Measurements from ENCODE around the gene PRPF6.

The PRPF6 gene

DNA sequence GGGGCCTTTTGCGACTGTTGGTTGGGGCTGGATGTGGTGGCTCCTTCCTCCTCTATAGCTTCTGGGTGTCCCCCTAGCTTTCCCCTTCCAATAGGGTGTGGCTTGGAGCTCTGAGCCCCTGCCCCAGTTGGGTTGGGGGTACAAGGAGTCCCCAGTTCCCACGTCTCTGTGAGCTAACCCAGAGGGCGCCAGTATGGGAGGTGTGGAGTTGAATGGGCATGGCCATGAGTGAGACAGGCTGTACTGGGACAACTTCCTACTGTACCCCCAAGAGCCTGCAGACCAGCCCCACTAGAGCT is 56.2 kb downstream of the PRPF6 start:
- DNase-seq = no peak

DNA sequence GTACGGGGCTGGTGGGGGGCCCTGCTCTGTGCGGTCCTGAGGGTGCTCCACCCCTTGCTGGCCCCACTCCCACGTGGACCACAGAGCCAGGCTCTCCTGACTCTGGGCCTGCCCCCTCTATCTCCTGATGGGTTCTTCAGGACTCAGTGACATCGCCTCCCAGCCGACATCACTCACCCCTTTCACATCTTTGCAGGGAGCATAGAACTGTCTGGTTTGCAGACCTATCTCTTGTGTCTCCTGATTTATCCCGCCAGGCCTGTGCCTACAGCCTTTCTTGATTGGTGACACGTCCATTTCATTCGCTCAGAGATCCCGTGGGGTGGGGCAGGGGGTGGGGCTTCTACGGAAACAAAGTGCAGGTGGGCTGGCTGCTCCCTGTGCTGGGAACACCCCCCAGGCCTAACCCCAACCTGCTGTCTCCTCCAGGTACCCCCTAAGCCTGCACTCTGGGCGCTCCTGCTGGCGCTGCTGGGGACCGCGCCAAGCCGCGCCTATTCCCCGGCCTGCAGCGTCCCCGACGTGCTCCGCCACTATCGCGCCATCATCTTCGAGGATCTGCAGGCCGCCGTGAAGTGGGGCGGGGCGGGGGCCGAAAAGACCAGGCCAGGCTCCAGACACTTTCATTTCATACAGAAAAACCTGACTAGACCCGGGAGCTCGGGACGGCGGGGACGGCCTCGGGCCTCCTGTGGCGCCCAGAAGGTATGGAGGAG is 56.7 kb downstream of the PRPF6 start:
- DNase-seq = peak in 1 of 2 donors; percentile 26

DNA sequence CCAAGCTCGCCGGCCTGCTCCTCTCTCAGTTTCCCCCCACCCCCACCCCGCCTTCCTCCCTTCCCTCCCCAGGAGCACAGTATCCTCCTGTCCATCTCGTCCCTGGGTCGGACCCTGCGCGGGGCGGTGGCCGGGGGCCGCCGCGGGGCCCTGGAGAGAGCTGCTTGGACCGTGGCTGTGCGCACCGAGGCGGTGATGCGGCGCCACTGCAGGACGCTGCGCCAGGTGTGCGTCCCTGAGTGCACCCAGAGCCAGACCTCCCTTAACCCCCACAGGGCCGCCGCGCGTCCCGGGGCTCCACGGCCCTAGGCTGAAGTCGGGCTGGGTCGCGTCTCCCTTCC is 57.3 kb downstream of the PRPF6 start:
- peak in 1 of 2 donors; percentile 32 for DNase-seq

- DNase-seq = peak; percentile 68 to 78
Measured at GRCh38 chr20:64038565-64039292, 57.8 kb downstream of the PRPF6 start.

GRCh38 chr20:64039293-64040160 is 58.6 kb downstream of the PRPF6 start:
- DNase-seq = no peak

GRCh38 chr20:64040231-64041039 is 59.5 kb downstream of the PRPF6 start:
- DNase-seq = no peak

- DNase-seq = no peak
Measured at GRCh38 chr20:64041040-64041780, 60.3 kb downstream of the PRPF6 start.

- no peak for DNase-seq
Measured at GRCh38 chr20:64041781-64042053, 60.8 kb downstream of the PRPF6 start.

- no peak for DNase-seq
Measured at GRCh38 chr20:64042054-64042781, 61.3 kb downstream of the PRPF6 start.

GRCh38 chr20:64043768-64044167 is 62.8 kb downstream of the PRPF6 start:
- no peak for DNase-seq

DNA sequence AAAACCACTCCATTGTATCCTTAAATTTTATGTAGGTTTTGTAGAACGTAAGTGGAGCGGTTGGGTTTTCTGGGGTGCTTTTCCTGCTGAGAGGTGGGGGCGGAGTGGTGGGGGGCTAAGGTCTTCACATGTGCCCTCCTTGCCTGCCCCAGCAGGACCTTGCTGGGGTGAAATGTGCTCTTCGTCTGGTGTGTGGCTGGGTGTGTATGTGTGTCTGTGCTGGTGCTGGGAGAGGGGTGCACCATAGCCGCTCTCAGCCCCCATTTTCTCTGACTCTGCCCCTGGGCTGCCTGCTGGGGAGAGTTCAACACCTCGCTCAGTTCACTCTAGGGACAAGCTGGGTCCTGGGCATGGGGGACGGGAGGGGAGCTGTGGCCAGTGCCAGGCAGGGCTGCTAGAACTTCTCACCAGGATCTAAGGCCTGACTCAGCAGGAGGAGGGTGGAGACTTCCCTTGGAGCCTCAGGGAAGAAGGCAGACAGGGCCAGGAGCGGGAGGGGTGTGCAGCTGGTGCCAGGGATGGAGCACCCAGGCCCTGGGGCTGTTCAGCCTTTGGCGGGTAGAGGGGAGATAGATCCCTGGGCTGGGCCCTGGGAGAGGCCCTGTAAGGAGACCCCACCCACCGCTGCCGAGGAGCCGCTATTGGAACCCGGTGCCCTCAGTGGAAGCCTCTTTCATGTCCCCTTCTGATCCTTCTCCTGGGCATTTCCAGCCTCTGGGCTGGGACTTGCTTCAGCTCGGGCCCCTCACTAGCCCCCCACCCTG is 63.7 kb downstream of the PRPF6 start:
- no peak for DNase-seq

DNA sequence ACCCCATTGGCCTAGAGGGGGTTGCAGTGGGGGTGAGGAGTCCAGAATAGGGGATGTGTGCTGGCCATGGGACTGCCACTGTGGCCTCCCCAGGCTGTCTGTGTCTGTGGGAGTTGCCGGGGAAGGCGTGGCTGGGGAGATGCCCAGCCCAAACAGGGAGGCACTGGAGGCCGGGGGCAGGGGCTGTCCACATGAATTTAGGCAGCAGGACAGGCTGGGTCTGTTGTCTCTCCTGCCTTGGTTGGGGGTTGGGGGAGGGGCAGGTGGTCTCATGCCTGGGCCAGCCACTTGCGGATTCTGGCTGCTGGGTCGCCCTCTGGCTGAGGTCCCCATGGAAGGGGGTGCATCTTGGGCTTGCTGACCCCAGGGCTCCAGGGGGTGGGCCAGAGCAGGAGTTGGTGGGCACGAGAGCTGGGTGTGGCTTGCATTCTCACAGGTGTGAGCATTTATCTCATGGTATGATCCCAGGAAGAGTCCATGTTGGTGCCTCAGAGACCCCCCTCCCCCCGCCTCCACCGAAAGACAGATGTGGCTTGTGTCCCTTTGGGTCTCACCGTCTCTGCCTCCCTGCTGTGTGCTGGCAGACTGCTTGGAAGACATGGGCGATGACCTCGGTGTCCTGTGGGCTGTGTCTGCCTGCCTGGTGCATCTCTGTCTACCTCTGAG is 64.5 kb downstream of the PRPF6 start:
- DNase-seq = no peak

GRCh38 chr20:64047046-64047389 is 66.1 kb downstream of the PRPF6 start:
- no peak for DNase-seq

- no peak for DNase-seq
Measured at GRCh38 chr20:64047968-64048401, 67.1 kb downstream of the PRPF6 start.

DNA sequence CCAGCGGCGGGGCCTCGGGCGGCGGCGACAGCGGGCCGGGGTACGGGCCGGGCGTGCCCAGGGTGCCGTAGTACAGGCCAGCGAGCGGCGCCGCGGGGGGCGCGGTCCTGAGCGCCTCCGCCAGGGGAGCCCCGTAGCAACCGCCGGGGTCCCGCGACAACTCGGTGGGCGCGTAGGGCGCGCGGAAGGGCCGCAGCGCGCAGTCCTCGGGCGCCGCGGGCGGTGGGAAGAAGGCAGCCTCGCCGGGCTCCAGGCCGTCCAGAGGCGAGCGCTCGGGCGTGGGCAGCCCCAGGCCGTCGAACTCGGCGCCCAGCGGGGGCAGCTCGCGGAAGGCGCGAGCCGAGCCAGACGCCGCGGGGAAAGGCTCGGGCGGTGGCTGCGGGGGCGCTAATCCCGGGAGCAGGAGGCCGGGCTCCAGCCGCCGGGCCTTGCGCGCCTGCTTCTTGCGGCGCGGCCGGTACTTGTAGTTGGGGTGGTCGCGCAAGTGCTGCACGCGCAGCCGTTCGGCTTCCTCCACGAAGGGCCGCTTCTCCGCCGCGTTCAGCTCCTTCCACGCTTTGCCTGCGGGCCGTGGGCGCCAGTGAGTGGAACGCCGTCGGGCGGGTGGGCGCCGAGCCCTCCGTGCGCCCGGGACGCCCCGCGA is 67.6 kb downstream of the PRPF6 start:
- no peak for DNase-seq

DNA sequence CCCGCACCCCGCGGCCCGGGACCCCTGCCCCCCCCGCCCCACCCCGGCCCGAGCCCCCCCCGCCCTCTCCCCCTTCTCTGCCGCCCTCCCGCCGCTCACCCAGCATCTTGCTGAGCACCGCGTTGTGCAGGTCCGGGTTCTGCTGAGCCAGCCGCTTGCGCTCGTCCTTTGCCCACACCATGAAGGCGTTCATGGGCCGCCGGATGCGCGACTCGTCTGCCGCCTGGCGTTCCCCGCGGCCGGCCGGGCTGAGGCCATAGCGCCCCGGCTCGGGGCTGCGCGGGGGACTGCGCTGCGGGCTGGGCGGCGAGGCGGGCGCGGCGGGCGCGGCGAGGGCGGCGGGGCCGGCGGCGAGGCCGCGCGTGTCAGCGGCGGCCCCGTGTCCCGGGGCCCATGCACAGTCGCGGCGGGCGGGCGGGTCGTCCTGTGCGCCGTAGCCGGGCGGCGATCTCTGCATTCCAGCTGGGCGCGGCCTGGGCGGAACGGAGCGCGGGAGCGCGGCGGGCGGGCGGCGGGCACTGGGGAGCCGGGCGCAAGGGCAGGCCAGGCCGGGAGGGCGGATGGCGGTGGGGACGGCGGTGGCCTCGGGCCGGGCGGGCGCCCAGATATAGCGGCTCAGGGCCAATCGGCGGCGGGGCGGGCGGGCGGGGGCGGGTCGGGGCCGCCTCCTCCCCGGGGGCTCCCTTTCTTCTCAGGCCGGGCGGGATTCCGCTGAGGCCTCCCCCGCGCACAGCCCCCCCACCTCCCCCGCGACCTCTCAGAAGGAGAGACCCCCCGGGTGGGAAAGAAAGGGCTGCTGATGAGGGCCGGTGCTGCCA is 68.3 kb downstream of the PRPF6 start, which contains the start of gene SOX18:
SOX18 (minus strand) TSS at position 580 of the 818 bp plus-strand sequence; CDS start at position 457, 123 bp downstream.
- no peak for DNase-seq

DNA sequence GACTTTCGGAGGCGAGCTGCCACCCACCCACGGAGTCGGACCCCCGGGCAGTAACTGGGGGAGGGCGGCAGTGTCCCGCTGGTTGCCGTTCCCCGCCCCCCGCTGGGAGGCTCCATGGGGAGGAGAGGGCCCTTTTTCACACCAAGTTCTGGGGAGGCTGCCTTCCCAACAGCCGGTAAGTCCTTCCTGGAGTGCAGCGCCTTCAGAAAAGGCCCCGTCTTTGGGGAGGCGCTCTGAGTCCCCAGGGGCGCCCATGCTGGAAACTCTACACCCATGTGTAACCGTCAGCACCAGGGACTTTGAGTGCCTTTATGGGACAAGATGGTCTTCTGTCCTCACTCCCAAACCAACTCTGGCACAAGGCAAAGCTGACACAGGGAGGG is 68.9 kb downstream of the PRPF6 start:
- DNase-seq = no peak

GRCh38 chr20:64050261-64051032 is 69.5 kb downstream of the PRPF6 start:
- no peak for DNase-seq

All from stimulated activated CD4-positive, alpha-beta T cell treated with anti-CD3 and anti-CD28 coated beads, Interleukin-2, amount 100 ng/mL, for 48 hours (primary cell).